Muscle of arm (tissue), 12 donors: ENCODE measurements around the gene EZH1. TPM values are rescaled to one million over a fixed set of nuclear protein-coding genes. Genes with fewer than 3 reads are reported as not detected.
A peak's percentile ranks its signal among the peaks of the same experiment; 100 is the strongest.
"Not testable (repeated sequence)": the region's sequence is repeated elsewhere in the genome, so short reads cannot be mapped to it uniquely, and the experiment has no call there.

ENCODE experiments used
- DNase-seq: peaks from one replicate; pipeline ENCODE4 v3.0.0-alpha.2; 2013
- polyA plus RNA-seq, 12 donors: library from polyadenylated mRNA; unstranded; fragments of 120-200 nt; gene quantifications; one replicate each; pipeline ENCODE4 v1.2.1, GENCODE V29; 2013; ENCODE audit not compliant: insufficient read length in 12 of 12

Gene EZH1
- polyA plus RNA-seq, 12 donors: 15.0 to 33.7 (median 22.3) TPM; not detected in 1

- no peak for DNase-seq
Measured at GRCh38 chr17:42670789-42671657, 73.8 kb downstream of the EZH1 start.

- DNase-seq: no peak
Measured at GRCh38 chr17:42669977-42670788, 74.7 kb downstream of the EZH1 start.

GRCh38 chr17:42669705-42669976 is 75.2 kb downstream of the EZH1 start:
- DNase-seq: no peak

DNA sequence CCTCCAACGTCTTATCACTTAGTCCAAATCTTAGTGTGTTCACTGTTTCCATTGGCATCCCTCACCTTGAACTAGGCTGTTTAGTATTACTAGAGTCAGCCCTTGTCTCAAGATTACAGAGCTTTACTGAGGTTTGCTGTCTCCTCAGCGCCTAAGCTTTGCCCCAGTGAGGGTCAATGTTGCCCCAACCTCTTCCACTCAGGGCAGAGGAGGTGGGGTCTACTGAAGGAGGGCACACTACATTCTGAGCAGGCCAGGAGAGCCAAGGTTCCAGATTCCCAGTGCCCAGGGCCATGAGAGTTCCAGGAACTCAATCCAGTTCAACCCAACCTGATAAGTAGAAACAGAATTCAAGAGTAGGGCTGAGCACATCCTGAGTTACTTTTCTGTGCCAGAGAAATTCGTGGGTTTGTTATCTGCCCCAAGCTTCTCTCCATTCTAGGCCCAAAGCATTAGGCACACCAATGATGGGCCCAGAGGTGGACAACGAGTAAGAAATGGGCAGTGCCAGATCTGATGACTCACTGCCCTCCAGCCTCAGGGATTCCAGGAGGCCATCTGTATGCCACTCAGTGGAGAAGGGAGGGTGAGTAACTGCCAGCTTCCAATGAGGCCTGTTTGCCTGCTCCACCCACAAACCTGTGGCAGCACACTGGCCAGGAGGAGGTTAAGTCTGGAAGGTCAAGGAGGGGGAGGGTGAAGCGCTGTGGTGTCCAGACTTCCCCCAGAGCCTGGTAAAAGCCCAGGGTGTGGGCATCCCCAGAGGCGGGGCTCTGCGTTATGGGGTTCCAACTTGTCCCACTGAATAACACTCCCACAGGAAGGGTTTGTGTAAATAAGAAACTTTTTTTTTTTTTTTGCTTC is 77.5 kb downstream of the EZH1 start:
- no peak for DNase-seq

DNA sequence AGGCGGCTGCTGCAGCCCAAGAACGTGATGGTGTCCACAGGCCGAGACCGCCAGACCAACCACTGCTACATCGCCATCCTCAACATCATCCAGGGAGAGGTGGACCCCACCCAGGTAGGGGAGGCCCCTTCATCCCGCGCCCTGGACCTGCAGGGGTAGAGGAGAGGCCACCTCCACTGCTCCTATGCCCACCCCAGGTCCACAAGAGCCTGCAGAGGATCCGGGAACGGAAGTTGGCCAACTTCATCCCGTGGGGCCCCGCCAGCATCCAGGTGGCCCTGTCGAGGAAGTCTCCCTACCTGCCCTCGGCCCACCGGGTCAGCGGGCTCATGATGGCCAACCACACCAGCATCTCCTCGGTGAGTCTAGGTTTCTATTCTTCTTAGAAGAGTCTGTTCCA is 78.7 kb downstream of the EZH1 start:
- DNase-seq: not testable (repeated sequence)

DNA sequence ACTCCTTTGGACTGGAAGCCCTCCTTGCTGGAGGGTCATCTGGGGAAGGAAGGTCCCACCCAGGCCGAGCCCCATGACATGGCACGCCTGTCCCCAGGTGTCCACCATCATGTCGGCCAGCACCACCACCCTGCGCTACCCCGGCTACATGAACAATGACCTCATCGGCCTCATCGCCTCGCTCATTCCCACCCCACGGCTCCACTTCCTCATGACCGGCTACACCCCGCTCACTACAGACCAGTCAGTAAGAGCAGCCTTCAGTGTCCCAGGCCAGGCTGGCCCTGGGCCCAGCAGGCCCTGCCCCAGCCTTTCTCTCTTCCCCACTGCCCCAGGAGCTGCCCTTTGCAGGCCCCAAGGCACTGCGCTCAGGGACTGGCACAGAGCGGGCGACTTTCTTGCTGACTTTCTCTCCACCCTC is 79.2 kb downstream of the EZH1 start:
- DNase-seq: no peak

GRCh38 chr17:42660692-42661345 is 84.0 kb downstream of the EZH1 start:
- DNase-seq: no peak

DNA sequence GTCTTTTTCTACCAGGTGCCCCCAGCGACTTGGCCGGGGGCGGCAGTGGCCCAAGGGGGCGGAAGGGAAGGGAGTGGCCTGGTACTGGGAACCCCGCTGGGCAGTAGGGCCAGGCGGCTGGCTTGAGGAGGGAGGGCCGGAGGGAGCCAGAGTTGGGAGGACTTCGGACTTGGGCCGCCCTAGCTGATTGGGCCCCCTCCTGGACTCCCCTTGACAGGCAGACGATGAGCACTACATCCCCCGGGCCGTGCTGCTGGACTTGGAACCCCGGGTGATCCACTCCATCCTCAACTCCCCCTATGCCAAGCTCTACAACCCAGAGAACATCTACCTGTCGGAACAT is 84.9 kb downstream of the EZH1 start:
- DNase-seq: not testable (repeated sequence)

- DNase-seq: peak; percentile 90
Measured at GRCh38 chr17:42659079-42659931, 85.5 kb downstream of the EZH1 start, which contains the start of gene TUBG2. TUBG2 (plus strand) TSS chr17:42659284; CDS start chr17:42659504, 220 bp downstream.

- DNase-seq: no peak
Measured at GRCh38 chr17:42657824-42658588, 86.8 kb downstream of the EZH1 start.

GRCh38 chr17:42655528-42655927 is 89.3 kb downstream of the EZH1 start:
- no peak for DNase-seq

DNA sequence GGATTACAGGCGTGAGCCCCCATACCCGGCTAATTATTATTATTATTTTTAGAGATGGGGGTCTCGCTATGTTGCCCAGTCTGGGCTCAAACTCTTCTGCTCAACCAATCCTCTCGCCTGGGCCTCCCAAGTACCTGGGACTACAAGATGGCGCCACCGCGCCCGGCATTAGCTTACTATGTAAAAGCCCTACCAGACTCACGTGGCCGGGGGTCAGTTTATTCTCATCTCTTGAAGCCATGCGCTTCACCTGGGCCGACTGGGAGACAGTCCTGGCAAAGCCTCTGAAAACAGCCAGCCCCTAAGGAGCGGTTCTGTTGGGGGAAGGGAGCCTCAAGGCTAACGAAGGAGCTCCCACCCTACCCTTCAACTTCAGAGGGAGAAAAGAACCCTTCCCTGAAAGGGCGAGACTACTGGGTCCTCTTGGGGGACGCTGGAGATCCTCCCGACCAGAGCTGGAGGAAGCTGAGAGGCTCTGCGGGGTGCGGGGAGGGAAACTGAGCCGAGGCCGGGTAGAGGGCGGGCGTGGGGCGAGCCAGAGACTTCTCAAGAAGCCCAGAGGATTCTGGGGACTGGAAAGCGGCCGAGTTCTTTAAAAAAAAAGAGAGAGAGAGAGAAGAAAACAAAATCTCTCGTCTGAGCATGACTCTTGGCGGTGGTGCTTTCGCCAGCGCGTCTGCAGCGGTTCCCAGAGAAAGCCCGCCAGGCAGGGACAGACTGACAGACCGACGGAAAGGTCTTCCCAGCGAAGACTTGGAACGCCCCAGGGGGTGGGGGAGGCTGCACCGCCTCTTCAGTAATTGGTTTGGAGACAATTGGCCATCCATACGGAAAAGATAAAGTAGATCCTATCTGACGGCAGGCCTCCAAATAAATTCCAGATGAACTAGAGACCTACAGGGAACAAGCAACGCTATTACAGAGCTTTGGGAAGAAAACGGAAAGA is 91.4 kb downstream of the EZH1 start:
- DNase-seq: peak; percentile 90

DNA sequence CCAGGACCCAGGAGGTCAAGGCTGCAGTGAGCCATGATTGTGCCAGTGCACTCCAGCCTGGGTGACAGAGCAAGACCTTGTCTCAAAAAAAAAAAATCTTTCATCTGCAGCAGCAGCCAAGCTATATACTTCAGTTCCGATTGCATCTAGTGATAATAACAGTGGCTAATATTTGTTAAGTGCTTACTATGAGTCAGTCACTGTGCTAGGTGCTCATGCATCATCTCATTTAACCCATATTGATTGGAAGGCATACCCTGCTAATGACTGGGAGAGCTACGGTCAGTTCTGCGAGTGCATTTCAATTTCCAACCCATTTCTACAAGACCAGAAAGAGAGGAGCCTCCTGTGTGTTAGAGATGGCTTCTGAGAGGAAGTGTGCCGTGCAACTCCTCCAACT is 93.4 kb downstream of the EZH1 start:
- DNase-seq: no peak

Other genes starting within 250 kb of the EZH1 start
- 10 to 100 TPM in 11 of 12 donors, not detected in 1; 15.6 to 25.8 (median 17.9) TPM for gene NAGLU, start 208.8 kb downstream of the EZH1 start, polyA plus RNA-seq
- gene HSD17B1, start 192.1 kb downstream of the EZH1 start, polyA plus RNA-seq: 1 to 10 TPM in 11 of 12 donors, not detected in 1; 1.6 to 5.2 (median 2.3) TPM
- gene COASY, start 182.9 kb downstream of the EZH1 start, polyA plus RNA-seq: 10 to 100 TPM in 11 of 12 donors, not detected in 1; 22.0 to 55.4 (median 26.0) TPM
- 10 to 100 TPM in 11 of 12 donors, not detected in 1; 33.2 to 42.8 (median 37.5) TPM for gene MLX, start 177.9 kb downstream of the EZH1 start, polyA plus RNA-seq
- 10 to 100 TPM in 6 of 12 donors, 1 to 10 TPM in 4, not detected in 2; 8.1 to 19.7 (median 10.6) TPM for gene PSMC3IP, start 167.3 kb downstream of the EZH1 start, polyA plus RNA-seq
- 10 to 100 TPM in 11 of 12 donors, not detected in 1; 26.3 to 40.9 (median 36.8) TPM for gene RETREG3, start 135.7 kb downstream of the EZH1 start, polyA plus RNA-seq
- gene TUBG1, start 135.4 kb downstream of the EZH1 start, polyA plus RNA-seq: 10 to 100 TPM in 11 of 12 donors, not detected in 1; 27.3 to 38.3 (median 33.6) TPM
- 10 to 100 TPM in 11 of 12 donors, not detected in 1; 10.1 to 27.6 (median 12.1) TPM for gene TUBG2, start 85.8 kb downstream of the EZH1 start, polyA plus RNA-seq
- gene PLEKHH3, start 68.0 kb downstream of the EZH1 start, polyA plus RNA-seq: 10 to 100 TPM in 11 of 12 donors, not detected in 1; 21.0 to 70.2 (median 33.4) TPM
- gene CCR10, start 63.2 kb downstream of the EZH1 start, polyA plus RNA-seq: 1 to 10 TPM in 6 of 12 donors, under 1 TPM in 4, not detected in 2; 0.78 to 2.7 (median 1.2) TPM
- 10 to 100 TPM in 8 of 12 donors, 1 to 10 TPM in 3, not detected in 1; 8.3 to 22.3 (median 11.4) TPM for gene CNTNAP1, start 62.5 kb downstream of the EZH1 start, polyA plus RNA-seq
- 100 to 1,000 TPM in 1 of 12 donors, 10 to 100 TPM in 10, not detected in 1; 60.4 to 120 (median 69.4) TPM for gene RAMP2, start 16.2 kb upstream of the EZH1 start, polyA plus RNA-seq
- gene VPS25, start 28.4 kb upstream of the EZH1 start, polyA plus RNA-seq: 10 to 100 TPM in 11 of 12 donors, not detected in 1; 25.0 to 46.1 (median 30.6) TPM
- 1 to 10 TPM in 2 of 12 donors, under 1 TPM in 8, not detected in 2; 0.32 to 3.3 (median 0.67) TPM for gene WNK4, start 35.6 kb upstream of the EZH1 start, polyA plus RNA-seq
- 10 to 100 TPM in 11 of 12 donors, not detected in 1; 45.3 to 64.9 (median 56.4) TPM for gene COA3, start 53.7 kb upstream of the EZH1 start, polyA plus RNA-seq
- gene CNTD1, start 53.8 kb upstream of the EZH1 start, polyA plus RNA-seq: 1 to 10 TPM in 4 of 12 donors, under 1 TPM in 6, not detected in 2; 0.30 to 2.1 (median 0.92) TPM
- 10 to 100 TPM in 11 of 12 donors, not detected in 1; 36.0 to 57.1 (median 49.2) TPM for gene BECN1, start 79.2 kb upstream of the EZH1 start, polyA plus RNA-seq
- gene PSME3, start 88.4 kb upstream of the EZH1 start, polyA plus RNA-seq: 10 to 100 TPM in 11 of 12 donors, not detected in 1; 47.2 to 71.8 (median 54.4) TPM
- gene AOC2, start 99.5 kb upstream of the EZH1 start, polyA plus RNA-seq: 1 to 10 TPM in 3 of 12 donors, under 1 TPM in 7, not detected in 2; 0.51 to 1.1 (median 0.89) TPM
- 10 to 100 TPM in 11 of 12 donors, not detected in 1; 14.4 to 22.0 (median 17.4) TPM for gene AOC3, start 106.2 kb upstream of the EZH1 start, polyA plus RNA-seq
- under 1 TPM in 3 of 12 donors, not detected in 9; 0.04 to 0.28 (median 0.16) TPM for gene G6PC1, start 155.8 kb upstream of the EZH1 start, polyA plus RNA-seq
- 10 to 100 TPM in 11 of 12 donors, not detected in 1; 42.1 to 75.5 (median 48.0) TPM for gene AARSD1, start 219.4 kb upstream of the EZH1 start, polyA plus RNA-seq
- 10 to 100 TPM in 11 of 12 donors, not detected in 1; 17.2 to 89.5 (median 67.5) TPM for gene PTGES3L, start 235.0 kb upstream of the EZH1 start, polyA plus RNA-seq
- gene RUNDC1, start 235.5 kb upstream of the EZH1 start, polyA plus RNA-seq: 100 to 1,000 TPM in 1 of 12 donors, 10 to 100 TPM in 1, 1 to 10 TPM in 10; 7.0 to 111 (median 7.5) TPM